ENCODE data around the gene MGAT5.

DNA sequence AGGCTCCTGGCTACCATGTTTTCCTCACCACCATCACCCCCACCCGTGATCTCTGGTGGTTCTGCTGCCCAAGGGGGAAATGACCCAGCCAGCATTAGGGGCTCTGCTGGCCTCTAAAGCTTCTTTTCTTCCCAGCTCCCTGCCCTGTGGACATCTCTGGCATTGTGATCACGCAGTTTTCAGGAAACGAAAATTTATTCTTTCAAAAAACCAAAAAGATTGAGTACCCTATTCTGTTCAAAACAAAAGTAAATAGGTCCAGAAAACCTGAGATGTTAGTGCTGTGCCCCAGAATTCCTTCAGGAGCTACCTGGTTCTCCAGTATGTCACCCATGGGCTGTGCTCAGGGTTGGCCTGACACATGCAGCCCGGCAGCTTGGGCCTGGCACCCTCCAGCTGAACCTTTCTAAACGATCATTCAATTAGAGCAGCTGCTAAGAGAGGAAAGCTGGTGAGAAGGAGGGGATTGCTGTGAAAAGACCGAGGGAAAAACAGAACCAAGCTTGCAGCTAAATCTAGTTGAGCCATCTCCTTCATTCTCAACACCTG is 157.5 kb downstream of the MGAT5 start:
- TF ChIP-seq, protein P1, sequence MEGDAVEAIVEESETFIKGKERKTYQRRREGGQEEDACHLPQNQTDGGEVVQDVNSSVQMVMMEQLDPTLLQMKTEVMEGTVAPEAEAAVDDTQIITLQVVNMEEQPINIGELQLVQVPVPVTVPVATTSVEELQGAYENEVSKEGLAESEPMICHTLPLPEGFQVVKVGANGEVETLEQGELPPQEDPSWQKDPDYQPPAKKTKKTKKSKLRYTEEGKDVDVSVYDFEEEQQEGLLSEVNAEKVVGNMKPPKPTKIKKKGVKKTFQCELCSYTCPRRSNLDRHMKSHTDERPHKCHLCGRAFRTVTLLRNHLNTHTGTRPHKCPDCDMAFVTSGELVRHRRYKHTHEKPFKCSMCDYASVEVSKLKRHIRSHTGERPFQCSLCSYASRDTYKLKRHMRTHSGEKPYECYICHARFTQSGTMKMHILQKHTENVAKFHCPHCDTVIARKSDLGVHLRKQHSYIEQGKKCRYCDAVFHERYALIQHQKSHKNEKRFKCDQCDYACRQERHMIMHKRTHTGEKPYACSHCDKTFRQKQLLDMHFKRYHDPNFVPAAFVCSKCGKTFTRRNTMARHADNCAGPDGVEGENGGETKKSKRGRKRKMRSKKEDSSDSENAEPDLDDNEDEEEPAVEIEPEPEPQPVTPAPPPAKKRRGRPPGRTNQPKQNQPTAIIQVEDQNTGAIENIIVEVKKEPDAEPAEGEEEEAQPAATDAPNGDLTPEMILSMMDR (IDR thresholded peaks at IDR 0.05): no peak
- no peak for TF ChIP-seq POLR2A (IDR thresholded peaks at IDR 0.05)
